LNCaP clone FGC (cell line): Measurements from ENCODE around the gene DCST2.

Experiments used
- DNase-seq: peaks from one replicate; pipeline ENCODE4 v3.0.0-alpha.2; 2011; ENCODE audit warnings: low read depth
- H3K4me3 ChIP-seq: 2 replicates; pipeline ENCODE4 v1.5.1; 2011; ENCODE audit warnings: mild to moderate bottlenecking, low read depth, low read length, control low read depth
- TF ChIP-seq, protein P1 (sequence below): IDR thresholded peaks from 2 replicates; pipeline ENCODE4 v1.5.1; 2012; ENCODE audit warnings: mild to moderate bottlenecking; ENCODE audit not compliant: control insufficient read depth, insufficient read depth; ENCODE audit errors: extremely low read depth

The DCST2 gene

DNA sequence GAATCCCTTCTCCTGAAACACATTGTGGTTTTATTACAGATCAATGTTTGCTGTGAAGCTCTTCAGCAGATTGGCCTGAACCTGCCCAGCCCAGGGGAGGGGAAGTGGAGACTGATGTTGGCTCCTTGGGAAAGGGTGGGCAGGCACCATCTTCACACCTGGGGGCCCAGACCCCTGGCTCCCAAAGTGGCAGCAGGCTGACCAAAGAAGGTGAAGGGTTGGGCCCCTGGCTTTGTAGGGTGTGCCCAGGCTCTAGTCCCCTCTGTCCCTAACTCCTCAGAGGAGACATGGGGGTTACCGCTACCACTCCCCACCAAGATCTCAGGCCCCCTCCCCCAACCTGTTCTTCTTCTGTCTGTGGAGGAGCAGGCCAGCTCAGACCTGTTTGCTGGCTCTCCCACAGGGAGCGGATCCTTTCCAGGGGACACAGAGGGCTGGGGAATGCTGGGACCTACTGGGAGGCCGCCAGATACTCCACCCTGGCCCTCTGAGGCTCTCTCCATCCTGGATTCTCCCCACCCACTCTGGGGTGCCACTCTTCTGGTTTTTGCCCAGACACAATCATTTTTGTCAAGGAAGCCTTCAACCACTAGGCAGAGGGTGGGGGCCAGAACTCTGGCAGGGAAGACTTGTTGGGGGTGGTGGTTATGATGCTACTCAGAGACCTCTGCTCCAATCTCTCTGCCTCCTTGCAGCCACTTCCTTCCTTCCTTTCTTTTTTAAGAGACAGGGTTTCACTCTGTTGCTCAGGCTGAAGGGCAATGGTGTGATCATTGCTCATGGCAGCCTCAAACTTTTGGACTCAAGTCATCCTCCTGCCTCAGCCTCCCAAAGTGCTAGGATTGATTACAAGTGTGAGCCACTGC is 40.0 kb upstream of the DCST2 start:
- no peak for DNase-seq
- no peak overlapping the region for H3K4me3 ChIP-seq
- TF ChIP-seq, protein P1, sequence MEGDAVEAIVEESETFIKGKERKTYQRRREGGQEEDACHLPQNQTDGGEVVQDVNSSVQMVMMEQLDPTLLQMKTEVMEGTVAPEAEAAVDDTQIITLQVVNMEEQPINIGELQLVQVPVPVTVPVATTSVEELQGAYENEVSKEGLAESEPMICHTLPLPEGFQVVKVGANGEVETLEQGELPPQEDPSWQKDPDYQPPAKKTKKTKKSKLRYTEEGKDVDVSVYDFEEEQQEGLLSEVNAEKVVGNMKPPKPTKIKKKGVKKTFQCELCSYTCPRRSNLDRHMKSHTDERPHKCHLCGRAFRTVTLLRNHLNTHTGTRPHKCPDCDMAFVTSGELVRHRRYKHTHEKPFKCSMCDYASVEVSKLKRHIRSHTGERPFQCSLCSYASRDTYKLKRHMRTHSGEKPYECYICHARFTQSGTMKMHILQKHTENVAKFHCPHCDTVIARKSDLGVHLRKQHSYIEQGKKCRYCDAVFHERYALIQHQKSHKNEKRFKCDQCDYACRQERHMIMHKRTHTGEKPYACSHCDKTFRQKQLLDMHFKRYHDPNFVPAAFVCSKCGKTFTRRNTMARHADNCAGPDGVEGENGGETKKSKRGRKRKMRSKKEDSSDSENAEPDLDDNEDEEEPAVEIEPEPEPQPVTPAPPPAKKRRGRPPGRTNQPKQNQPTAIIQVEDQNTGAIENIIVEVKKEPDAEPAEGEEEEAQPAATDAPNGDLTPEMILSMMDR, result no peak

- DNase-seq, result no peak
- TF ChIP-seq, protein P1, result no peak
- H3K4me3 ChIP-seq, result no peak overlapping the region
Measured at GRCh38 chr1:155072531-155073289, 39.1 kb upstream of the DCST2 start.

DNA sequence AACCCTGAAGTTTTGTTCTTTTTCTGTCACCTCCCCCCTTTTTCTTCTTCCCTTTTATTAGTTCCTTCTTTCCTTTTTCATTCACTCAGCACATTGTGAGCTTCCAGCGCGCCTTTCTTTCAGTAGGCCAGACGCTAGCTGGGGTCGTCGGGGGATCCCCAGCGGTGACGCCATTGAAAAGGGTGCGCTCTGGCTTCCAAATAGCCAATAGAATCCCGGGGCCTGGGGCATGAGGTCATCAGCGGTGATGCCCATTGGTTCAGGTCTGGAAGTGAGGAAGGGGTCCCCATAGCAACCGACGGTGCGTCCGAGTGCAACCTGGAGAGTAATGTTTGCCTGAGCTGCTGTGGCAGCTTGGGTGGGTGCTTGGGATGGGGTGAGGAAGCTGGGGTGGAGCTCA is 38.1 kb upstream of the DCST2 start:
- TF ChIP-seq, protein P1, result no peak
- no peak for DNase-seq
- H3K4me3 ChIP-seq, result no peak overlapping the region

GRCh38 chr1:155070721-155071569 is 37.4 kb upstream of the DCST2 start:
- TF ChIP-seq, protein P1, result peak; percentile 20; the same call in 1 of the 2 replicates
- H3K4me3 ChIP-seq, result no peak overlapping the region
- no peak for DNase-seq

GRCh38 chr1:155070158-155070621 is 36.6 kb upstream of the DCST2 start:
- DNase-seq, result no peak
- H3K4me3 ChIP-seq, result no peak overlapping the region
- TF ChIP-seq, protein P1, result no peak

DNA sequence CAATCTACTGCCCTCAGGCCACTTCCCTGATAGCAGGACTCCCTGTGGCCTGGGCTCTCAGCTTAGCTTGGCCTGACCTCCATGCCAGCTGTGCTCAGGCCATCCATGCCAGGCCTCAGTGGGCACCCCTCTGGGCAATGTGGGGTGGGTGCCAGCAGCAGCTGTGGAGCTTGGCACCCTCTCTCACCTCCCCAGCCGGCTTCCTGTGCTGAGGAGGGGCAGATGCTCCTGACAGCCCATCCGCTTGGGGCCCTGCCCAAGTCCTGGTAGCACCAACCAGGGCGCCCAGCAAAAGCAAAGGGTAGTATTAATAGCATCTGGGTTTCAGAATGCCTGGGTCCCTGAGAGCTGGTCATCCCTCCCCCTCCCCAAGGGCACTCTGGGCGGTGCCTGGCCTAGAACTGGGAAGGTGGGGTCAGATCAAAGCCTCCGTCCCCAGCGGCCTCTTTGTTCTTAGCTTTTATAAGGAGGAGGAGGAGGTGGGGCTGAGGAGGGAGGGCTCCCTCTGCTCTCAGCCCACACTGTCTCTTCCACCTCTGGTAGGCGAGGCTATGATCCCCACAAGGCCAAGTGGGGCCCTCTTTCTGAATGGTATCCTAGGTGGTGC is 36.1 kb upstream of the DCST2 start:
- no peak for DNase-seq
- no peak overlapping the region for H3K4me3 ChIP-seq
- TF ChIP-seq, protein P1, result no peak
